Psoas muscle (tissue), 8 donors: ENCODE data around the gene GRK2. TPM values are rescaled to one million over a fixed set of nuclear protein-coding genes. Genes with fewer than 3 reads are reported as not detected.
"Not testable (repeated sequence)": the region's sequence is repeated elsewhere in the genome, so short reads cannot be mapped to it uniquely, and the experiment has no call there.

Source experiments
- ATAC-seq, 4 donors: fragments of 200-7000 bp; cut with Tn5 transposase; one replicate each; pipeline ENCODE4 v1.9.1; 2020; ENCODE audit warnings: moderate library complexity in 3 of 4, mild to moderate bottlenecking in 2 of 4
- DNase-seq, 2 donors: peaks; one replicate each; pipeline ENCODE4 v3.0.0-alpha.2; 2020
- H3K27ac ChIP-seq: fragments of 200-600 bp; one replicate; pipeline ENCODE4 v1.8.0; 2022
- H3K27me3 ChIP-seq, 3 donors: fragments of 200-600 bp in 1 of 3; one replicate each; pipeline versions ENCODE4 v1.6.1 to v1.8.0; 2013 to 2022; ENCODE audit warnings: low read length in 2 of 3, mild to moderate bottlenecking in 2 of 3, moderate library complexity in 1 of 3; ENCODE audit not compliant: insufficient read depth in 3 of 3
- H3K36me3 ChIP-seq, 2 donors: fragments of 200-600 bp in 1 of 2; one replicate each; pipeline versions ENCODE4 v1.6.1 to v1.8.0; 2013 to 2022; ENCODE audit warnings: low read depth in 1 of 2, mild to moderate bottlenecking in 1 of 2, moderate library complexity in 1 of 2; ENCODE audit not compliant: insufficient read depth in 1 of 2
- H3K4me1 ChIP-seq: fragments of 200-600 bp; one replicate; pipeline ENCODE4 v1.8.0; 2022
- H3K4me3 ChIP-seq: fragments of 200-600 bp; one replicate; pipeline ENCODE4 v1.8.0; 2022; ENCODE audit warnings: mild to moderate bottlenecking
- H3K9me3 ChIP-seq: fragments of 200-600 bp; one replicate; pipeline ENCODE4 v1.8.0; 2022
- CTCF ChIP-seq: fragments of 200-600 bp; IDR thresholded peaks from one replicate; pipeline ENCODE4 v1.8.0; 2022; ENCODE audit warnings: antibody characterized with exemption
- WGBS, 3 donors: extraction: QIAGEN DNeasy Blood & Tissue Kit; methylation state at CpG; one replicate each; pipeline versions ENCODE4 v1.1.6 to v1.1.7; 2013; 5-methylcytosine and 5-hydroxymethylcytosine counted together
- intact Hi-C, 2 donors: fragments of 100-400 bp; cut with DNase I; formaldehyde crosslinking; loops; one replicate each; pipeline versions ENCODE4 v1.11.0 to v1.14.2; 2022
- polyA plus RNA-seq, 3 donors: library from polyadenylated mRNA; stranded (reverse); fragments of 200-250 nt; gene quantifications; one replicate each; pipeline ENCODE4 v1.2.3, GENCODE V29; 2013
- total RNA-seq, 4 donors: library from RNA; stranded (reverse); fragmentation: NEBNext Ultra II Directional in 2 of 4; extraction: Animal tissue kit (Norgen Biotek cat#: 25700) in 2 of 4; gene quantifications; one replicate each; pipeline versions ENCODE4 v1.2.1 to v1.2.4, GENCODE V29; 2021 to 2023
- donor health status: healthy with polysubstance abuse.
- donor health status: DM: no; HTN: no; CAD: no; lungs with moderate emphysema.
- donor health status: Bipolar disorder and iron deficiency.
- donor health status: healthy.
- donor health status: DM: yes; HTN: yes; CAD: no.
- donor health status: DM: no; HTN: no; CAD: no.
- donor health status: DM: no; HTN: no; CAD: no.
- donor health status: DM: yes; HTN: yes; CAD: no.

Gene GRK2
- total and polyA plus RNA-seq, 7 donors = 37.3 to 56.8 (median 46.2) TPM

GRCh38 chr11:67316882-67317204 lies 50.6 kb downstream of the GRK2 start:
- peak in 2 of 4 donors; percentile 1 for ATAC-seq
- 0 to 2% (median 1%) methylated on average over 10 of the region's 10 CpGs for WGBS, 3 donors
- H3K27me3 ChIP-seq = no peaks in the 10 kb centered on the region

DNA sequence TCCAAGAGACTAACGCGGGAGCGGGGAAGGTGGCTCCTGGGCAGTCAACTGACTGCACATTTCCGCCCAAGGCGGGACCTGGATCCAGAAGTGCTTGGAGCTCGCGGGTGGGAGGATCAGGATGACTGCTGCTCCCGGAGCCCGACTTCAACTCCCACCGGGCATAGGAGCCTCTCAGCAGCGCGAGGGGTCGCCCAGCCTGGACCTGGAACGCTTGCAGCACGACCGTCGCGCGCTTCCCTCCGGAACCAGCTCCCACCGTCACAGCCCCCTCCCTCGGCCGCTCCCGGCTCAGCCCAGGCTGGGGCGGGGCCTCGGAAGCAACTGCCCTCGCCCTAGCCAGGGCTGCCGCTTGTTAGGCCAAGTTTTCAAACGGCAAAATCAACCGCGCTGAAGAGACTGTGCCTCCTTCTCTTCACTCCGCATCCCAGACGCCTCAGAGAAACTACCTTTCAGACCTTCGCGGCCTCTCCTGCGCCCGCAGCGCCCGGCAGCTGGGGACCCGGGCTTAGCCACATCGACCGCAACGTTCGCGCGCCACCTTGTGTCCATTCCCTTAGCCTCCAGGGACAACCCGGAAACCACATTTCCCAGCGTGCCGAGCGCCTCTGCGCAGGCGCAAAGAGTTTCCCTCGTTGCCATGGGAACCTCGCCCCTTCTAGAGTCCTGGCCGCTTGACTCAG lies 51.1 kb downstream of the GRK2 start:
- peak; percentile 96 to 98 for DNase-seq
- Histone ChIP-seq H3K27me3 (no peaks in the 10 kb centered on the region), H3K36me3 (peaks cover 0 to 10% of the 10 kb centered on the region in 2 donors), H3K4me3 (peak overlapping the region; percentile 97), H3K4me1 (peaks cover 16% of the 10 kb centered on the region), H3K27ac (peak overlapping the region; percentile 86), H3K9me3 (no peaks in the 10 kb centered on the region)
- peak; percentile 94 to 96 (median 95) for ATAC-seq
- TF ChIP-seq CTCF = peak; percentile 93
- intact Hi-C loops = loop anchor here (1.0 to 2.0 kb wide), 2 partner anchors 51 kb away; partner anchors contain the start of gene GRK2 (in 2 of the 2)
- WGBS, 3 donors = 0% methylated on average over 48 to 55 of the region's 55 CpGs

More at GRCh38 chr11:67316882-67317204, 50.6 kb downstream of the GRK2 start:
- peak overlapping the region; percentile 86 for H3K27ac ChIP-seq
- TF ChIP-seq CTCF = no peak
- intact Hi-C loops = loop anchor here (1.0 to 2.0 kb wide), 2 partner anchors 50 to 51 kb away; partner anchors contain the start of gene GRK2 (in 2 of the 2)
- H3K36me3 ChIP-seq = peaks cover 0 to 6% of the 10 kb centered on the region in 2 donors
- H3K4me1 ChIP-seq = peaks cover 16% of the 10 kb centered on the region
- no peak for DNase-seq
- peak overlapping the region; percentile 97 for H3K4me3 ChIP-seq
- no peaks in the 10 kb centered on the region for H3K9me3 ChIP-seq

DNA sequence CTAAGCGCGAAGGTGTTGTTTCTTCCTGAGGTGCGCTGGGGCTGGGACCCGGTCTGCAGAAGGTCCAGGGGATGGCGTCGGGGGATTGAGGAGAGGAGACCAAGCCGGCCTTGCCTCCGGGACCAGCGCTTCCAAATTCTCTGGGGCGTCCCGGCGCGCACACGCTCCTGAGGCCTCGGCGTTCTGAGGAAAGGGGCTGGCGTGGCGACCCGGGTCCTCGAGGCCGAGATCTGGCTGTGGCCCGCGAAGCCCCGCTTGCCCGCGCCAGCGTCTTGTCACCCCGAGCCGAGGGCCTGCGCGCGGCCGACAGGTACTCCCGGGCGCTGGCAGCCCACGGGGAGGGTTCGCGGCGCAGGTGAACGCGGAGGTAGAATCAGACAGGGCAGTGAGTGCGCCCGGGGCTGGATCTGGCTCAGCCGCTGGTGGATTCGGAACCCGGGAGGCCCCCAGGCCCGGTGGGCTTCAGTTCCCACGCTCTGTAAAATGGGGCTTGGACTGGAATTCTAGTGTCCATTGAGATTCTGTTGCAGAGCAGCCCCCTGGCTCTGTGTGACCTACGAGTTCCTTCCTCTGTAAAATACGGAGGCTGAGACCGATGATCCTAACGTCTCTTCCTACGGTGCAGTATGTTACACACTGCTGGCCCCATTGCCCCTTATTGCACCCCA lies 51.7 kb downstream of the GRK2 start:
- intact Hi-C loops = loop anchor here (1.0 to 2.0 kb wide), 2 partner anchors 51 to 52 kb away; partner anchors contain the start of gene GRK2 (in 2 of the 2)
- Histone ChIP-seq H3K4me3 (peak overlapping the region; percentile 97), H3K4me1 (peaks cover 16% of the 10 kb centered on the region), H3K27ac (peak overlapping the region; percentile 86), H3K27me3 (no peaks in the 10 kb centered on the region), H3K36me3 (peaks cover 0 to 15% of the 10 kb centered on the region in 2 donors), H3K9me3 (no peaks in the 10 kb centered on the region)
- 0 to 2% (median 1%) methylated on average over 51 to 53 of the region's 53 CpGs for WGBS, 3 donors
- ATAC-seq (peak in 2 of 4 donors; percentile 19 to 21), DNase-seq (no peak)
- TF ChIP-seq CTCF = no peak

DNA sequence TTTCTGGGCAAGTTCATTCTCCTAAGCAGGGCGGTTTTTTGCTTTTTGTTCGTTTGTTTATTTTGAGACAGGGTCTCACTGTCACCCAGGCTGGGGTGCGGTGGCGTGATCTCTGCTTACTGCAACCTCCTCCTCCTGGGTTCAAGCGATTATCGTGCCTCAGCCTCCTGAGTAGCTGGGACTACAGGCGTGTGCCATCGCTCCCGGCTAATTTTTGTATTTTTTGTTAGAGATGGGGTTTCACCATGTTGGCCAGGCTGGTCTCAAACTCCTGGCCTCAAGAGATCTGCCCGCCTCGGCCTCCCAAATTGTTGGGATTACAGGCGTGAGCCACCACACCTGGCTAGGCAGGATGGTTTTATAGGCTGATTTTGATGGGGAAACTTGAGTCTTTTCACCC lies 52.6 kb downstream of the GRK2 start:
- Histone ChIP-seq H3K4me3 (peak overlapping the region; percentile 97), H3K36me3 (peaks cover 0 to 21% of the 10 kb centered on the region in 2 donors), H3K4me1 (peaks cover 16% of the 10 kb centered on the region)
- ATAC-seq, H3K27ac ChIP-seq, H3K27me3 ChIP-seq, H3K9me3 ChIP-seq, DNase-seq, intact Hi-C loops: not testable (repeated sequence)
- WGBS, 3 donors = 86 to 94% (median 86%) methylated on average over 12 of the region's 12 CpGs

DNA sequence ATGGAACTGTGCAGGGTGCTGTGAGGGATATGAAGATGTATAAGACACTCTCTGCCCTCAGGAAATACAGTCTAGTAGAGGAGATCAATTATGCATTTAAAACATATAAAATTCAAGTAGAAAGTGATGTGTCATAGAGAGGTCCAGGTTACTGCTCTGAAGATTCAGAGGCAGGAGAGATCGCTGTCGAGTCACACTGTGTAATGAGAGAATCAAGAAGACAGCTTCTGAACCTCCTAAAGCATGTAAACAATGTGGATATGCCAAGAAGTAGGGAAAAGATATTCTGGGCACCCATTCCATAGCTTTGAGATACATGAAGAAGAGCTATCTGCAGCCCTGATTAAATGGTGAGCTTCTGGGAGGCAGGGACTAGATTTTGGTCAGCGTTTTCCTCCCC lies 53.7 kb downstream of the GRK2 start:
- no peak for TF ChIP-seq CTCF

More for the DNA sequence above, 53.7 kb downstream of the GRK2 start:
- no peaks in the 10 kb centered on the region for H3K9me3 ChIP-seq
- H3K4me3 ChIP-seq = no peak overlapping the region
- H3K36me3 ChIP-seq = peaks cover 0 to 21% of the 10 kb centered on the region in 2 donors
- intact Hi-C loops = no loop called here
- no peaks in the 10 kb centered on the region for H3K27me3 ChIP-seq
- 58 to 84% (median 68%) methylated on average over 3 of the region's 3 CpGs for WGBS, 3 donors
- no peak overlapping the region for H3K27ac ChIP-seq
- no peak for ATAC-seq
- no peak for DNase-seq
- H3K4me1 ChIP-seq = peaks cover 16% of the 10 kb centered on the region
